Lung (tissue), 12 donors: ENCODE data around the gene HMCN2. TPM values are rescaled to one million over a fixed set of nuclear protein-coding genes. Genes with fewer than 3 reads are reported as not detected.

Experiments
- ATAC-seq: fragments of 200-7000 bp; cut with Tn5 transposase; one replicate; pipeline ENCODE4 v1.9.1; 2020; ENCODE audit warnings: moderate number of reproducible peaks; ENCODE audit not compliant: insufficient read depth, low FRiP score
- DNase-seq, 3 donors: peaks; one replicate each; pipeline ENCODE4 v3.0.0-alpha.2; 2013 to 2017
- H3K27ac ChIP-seq, 2 donors: one replicate each; pipeline ENCODE4 v1.5.1; 2013; ENCODE audit warnings: mild to moderate bottlenecking in 2 of 2, moderate library complexity in 2 of 2, control low read depth in 1 of 2, inconsistent platforms in 1 of 2, low read depth in 1 of 2, low read length in 1 of 2
- H3K27me3 ChIP-seq, 3 donors: one replicate each; pipeline ENCODE4 v1.5.1; 2013; ENCODE audit warnings: low read length in 2 of 3; ENCODE audit not compliant: control insufficient read depth in 3 of 3, insufficient read depth in 3 of 3
- H3K36me3 ChIP-seq, 4 donors: one replicate each; pipeline ENCODE4 v1.5.1; 2013; ENCODE audit warnings: low read length in 4 of 4, mild to moderate bottlenecking in 1 of 4, moderate library complexity in 1 of 4; ENCODE audit not compliant: control insufficient read depth in 4 of 4, insufficient read depth in 4 of 4
- H3K4me1 ChIP-seq, 5 donors: one replicate each; pipeline ENCODE4 v1.5.1; 2013; ENCODE audit warnings: low read length in 5 of 5, mild to moderate bottlenecking in 2 of 5, moderate library complexity in 1 of 5; ENCODE audit not compliant: control insufficient read depth in 5 of 5, insufficient read depth in 5 of 5
- H3K4me3 ChIP-seq: one replicate; pipeline ENCODE4 v1.5.1; 2013; ENCODE audit warnings: mild to moderate bottlenecking, control low read depth, moderate library complexity
- H3K9ac ChIP-seq, 2 donors: one replicate each; pipeline ENCODE4 v1.5.1; 2013; ENCODE audit warnings: low read length in 2 of 2, control low read depth in 1 of 2; ENCODE audit not compliant: insufficient read depth in 1 of 2
- H3K9me3 ChIP-seq, 4 donors: one replicate each; pipeline ENCODE4 v1.5.1; 2013; ENCODE audit warnings: low read length in 3 of 4, mild to moderate bottlenecking in 1 of 4, moderate library complexity in 1 of 4; ENCODE audit not compliant: control insufficient read depth in 4 of 4, insufficient read depth in 3 of 4
- WGBS, 2 donors: extraction: QIAGEN DNeasy Blood & Tissue Kit; methylation state at CpG; one replicate each; pipeline ENCODE4 v1.1.7; 2013; 5-methylcytosine and 5-hydroxymethylcytosine counted together
- polyA plus RNA-seq, 2 donors: library from polyadenylated mRNA; stranded (reverse); fragments of 200-250 nt; gene quantifications; one replicate each; pipeline ENCODE4 v1.2.1, GENCODE V29; 2013
- total RNA-seq, 2 donors: library from RNA; depleted of rRNA in 1 of 2; stranded (reverse); fragments of >200 nt in 1 of 2; gene quantifications; one replicate each; pipeline ENCODE4 v1.2.1, GENCODE V29; 2014 to 2021
- TF ChIP-seq, protein P1 (sequence below): IDR thresholded peaks from 2 replicates; pipeline ENCODE4 v1.5.1; 2012; ENCODE audit warnings: mild to moderate bottlenecking; ENCODE audit errors: control extremely low read depth, extremely low read depth
- donor health status: control.
- donor health status: control.
- donor health status: Bipolar disorder and iron deficiency.
- donor health status: healthy.
- donor health status: DM: yes; HTN: yes; CAD: no.

The HMCN2 gene
- total and polyA plus RNA-seq, 4 donors: 2.1 to 5.2 (median 3.7) TPM

DNA sequence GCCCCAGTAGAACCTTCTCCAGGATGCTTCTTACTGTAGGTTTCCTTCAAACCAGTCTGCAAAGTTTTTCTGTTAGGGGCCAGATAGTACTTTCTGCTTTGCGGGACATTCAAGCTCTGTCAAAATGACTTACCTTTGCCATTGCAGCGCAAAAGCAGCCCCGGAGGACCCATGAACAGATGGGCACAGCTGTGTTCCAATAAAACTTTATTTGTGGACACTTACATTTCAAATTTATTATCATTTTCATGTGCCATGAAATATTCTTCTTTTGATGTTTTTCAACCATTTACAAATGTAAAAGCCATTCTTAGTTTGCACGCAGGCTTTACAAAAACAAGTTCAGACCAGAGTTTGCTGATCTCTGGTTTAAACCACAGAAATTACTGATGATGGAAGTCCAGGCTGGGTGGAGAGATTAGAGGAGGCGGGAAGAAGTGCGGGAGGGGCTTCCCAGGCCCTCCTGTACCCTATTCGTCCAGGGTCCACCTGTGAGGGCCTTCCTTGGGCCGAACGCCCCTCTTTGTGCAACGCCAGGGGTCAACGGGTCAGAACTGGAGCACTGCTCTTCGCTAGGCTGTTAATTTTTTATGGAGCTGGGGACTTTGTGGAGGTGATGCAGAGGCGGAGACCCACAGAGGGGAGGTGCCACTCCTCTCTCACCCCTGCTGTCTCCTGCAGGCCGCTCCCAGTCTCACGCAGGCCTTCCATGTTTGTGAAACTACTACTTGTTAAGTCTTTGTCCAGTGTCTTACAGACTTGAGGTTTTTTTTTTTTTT, 171.6 kb downstream of the HMCN2 start:
- DNase-seq (no peak), ATAC-seq (no peak)
- Histone ChIP-seq H3K36me3 (no peaks in the 10 kb centered on the region), H3K27ac (no peak overlapping the region), H3K4me1 (peaks cover 0 to 9% (median 0%) of the 10 kb centered on the region in 5 donors), H3K4me3 (no peak overlapping the region), H3K9me3 (peaks cover 0 to 4% (median 2%) of the 10 kb centered on the region in 4 donors), H3K27me3 (peaks cover 3 to 27% (median 12%) of the 10 kb centered on the region in 3 donors), H3K9ac (no peak overlapping the region)
- WGBS, 2 donors: 77 to 81% methylated on average over 15 of the region's 15 CpGs
- TF ChIP-seq, protein P1, sequence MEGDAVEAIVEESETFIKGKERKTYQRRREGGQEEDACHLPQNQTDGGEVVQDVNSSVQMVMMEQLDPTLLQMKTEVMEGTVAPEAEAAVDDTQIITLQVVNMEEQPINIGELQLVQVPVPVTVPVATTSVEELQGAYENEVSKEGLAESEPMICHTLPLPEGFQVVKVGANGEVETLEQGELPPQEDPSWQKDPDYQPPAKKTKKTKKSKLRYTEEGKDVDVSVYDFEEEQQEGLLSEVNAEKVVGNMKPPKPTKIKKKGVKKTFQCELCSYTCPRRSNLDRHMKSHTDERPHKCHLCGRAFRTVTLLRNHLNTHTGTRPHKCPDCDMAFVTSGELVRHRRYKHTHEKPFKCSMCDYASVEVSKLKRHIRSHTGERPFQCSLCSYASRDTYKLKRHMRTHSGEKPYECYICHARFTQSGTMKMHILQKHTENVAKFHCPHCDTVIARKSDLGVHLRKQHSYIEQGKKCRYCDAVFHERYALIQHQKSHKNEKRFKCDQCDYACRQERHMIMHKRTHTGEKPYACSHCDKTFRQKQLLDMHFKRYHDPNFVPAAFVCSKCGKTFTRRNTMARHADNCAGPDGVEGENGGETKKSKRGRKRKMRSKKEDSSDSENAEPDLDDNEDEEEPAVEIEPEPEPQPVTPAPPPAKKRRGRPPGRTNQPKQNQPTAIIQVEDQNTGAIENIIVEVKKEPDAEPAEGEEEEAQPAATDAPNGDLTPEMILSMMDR: no peak

DNA sequence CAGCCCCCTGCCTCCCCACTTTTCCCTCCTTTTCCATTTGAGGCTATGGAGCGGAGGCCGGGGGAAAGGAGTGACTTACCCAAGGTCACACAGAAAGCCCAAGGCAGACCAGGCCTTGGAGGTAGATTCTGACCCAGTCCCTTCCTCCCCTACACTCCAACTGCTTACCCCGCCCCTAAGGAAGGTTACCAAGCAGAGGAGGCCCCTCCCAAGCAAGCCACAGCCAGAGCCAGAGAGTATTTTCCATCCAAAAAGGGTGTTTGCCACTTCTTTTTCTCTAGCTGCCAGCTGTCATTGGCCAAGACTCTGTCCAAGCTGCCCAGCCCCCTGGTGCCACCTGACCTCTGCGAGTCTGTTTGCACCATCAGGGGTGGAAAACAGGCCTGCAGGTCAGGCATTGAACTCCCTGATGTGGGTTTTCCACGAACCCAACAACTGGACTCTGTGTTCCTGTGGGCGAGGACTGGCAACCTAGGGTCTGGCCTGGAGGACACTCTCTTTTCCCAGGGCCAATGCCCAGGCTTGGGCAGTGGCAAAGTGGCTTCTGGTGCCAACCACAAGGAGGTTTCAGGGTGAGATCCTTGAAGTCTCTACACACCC, 172.9 kb downstream of the HMCN2 start:
- Histone ChIP-seq H3K27me3 (peaks cover 3 to 17% (median 6%) of the 10 kb centered on the region in 3 donors), H3K4me3 (no peak overlapping the region), H3K9ac (no peak overlapping the region), H3K4me1 (peaks cover 0 to 3% (median 0%) of the 10 kb centered on the region in 5 donors), H3K36me3 (no peaks in the 10 kb centered on the region), H3K27ac (no peak overlapping the region), H3K9me3 (peaks cover 0 to 4% (median 2%) of the 10 kb centered on the region in 4 donors)
- TF ChIP-seq, protein P1: no peak
- ATAC-seq (no peak), DNase-seq (no peak)
- WGBS, 2 donors: 80 to 83% methylated on average over 4 to 6 of the region's 6 CpGs

DNA sequence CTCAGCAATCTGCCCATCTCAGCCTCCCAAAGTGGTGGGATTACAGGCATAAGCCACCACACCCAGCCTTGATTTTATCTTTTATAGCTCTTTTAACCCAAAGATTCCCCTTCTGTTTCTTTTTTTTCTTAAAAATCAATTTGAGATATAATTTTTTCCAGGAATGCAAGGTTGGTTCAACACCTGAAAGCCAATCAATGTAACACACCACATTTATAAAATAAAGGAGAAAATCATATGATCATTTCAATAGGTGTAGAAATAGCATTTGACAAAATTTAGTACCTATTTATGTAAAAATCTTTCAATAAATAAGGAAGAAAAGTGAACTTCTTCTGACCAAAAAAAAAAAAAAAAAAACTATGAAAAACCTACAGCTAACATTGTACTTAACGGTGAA, 175.5 kb downstream of the HMCN2 start:
- ATAC-seq: no peak
- Histone ChIP-seq H3K27me3 (peaks cover 0 to 5% (median 0%) of the 10 kb centered on the region in 3 donors), H3K9me3 (peaks cover 0 to 4% (median 2%) of the 10 kb centered on the region in 4 donors), H3K36me3 (no peaks in the 10 kb centered on the region), H3K9ac (no peak overlapping the region), H3K4me1 (peaks cover 0 to 12% (median 0%) of the 10 kb centered on the region in 5 donors), H3K4me3 (no peak overlapping the region), H3K27ac (no peak overlapping the region)
- WGBS, 2 donors: 94 to 98% methylated on average over 1 of the region's 1 CpG
- DNase-seq: no peak
- TF ChIP-seq, protein P1: no peak
